ENCODE results near the gene NUP88.

GRCh38 chr17:5362162-5362811, 57.2 kb downstream of the NUP88 start:
- TF ChIP-seq CTCF (IDR thresholded peaks at IDR 0.05; ENCODE audit: low read depth, low read length, poor library complexity, severe bottlenecking): no peak
- no peak for TF ChIP-seq EZH2phosphoT487 (IDR thresholded peaks at IDR 0.05; ENCODE audit: borderline replicate concordance, low read length)
